ENCODE data around the gene IRS4.

Gene IRS4

GRCh38 chrX:108701633-108702032, 34.7 kb downstream of the IRS4 start:
- Histone ChIP-seq H3K4me1 (ENCODE audit: insufficient read depth, low read length, severe bottlenecking) (no peaks in the 10 kb centered on the region), H2AFZ (ENCODE audit: low read length) (no peak overlapping the region), H3F3A (ENCODE audit: insufficient read depth, low read length) (no peaks in the 10 kb centered on the region), H3K9me3 (ENCODE audit: low read length) (no peaks in the 10 kb centered on the region), H3K36me3 (ENCODE audit: insufficient read depth, low read length) (no peaks in the 10 kb centered on the region), H3K4me3 (ENCODE audit: low read depth, low read length, poor library complexity, severe bottlenecking) (no peak overlapping the region), H3K27ac (ENCODE audit: low read depth, low read length, poor library complexity, severe bottlenecking) (no peak overlapping the region), H3K27me3 (ENCODE audit: insufficient read depth, low read length) (no peaks in the 10 kb centered on the region), H4K20me1 (ENCODE audit: insufficient read depth, low read length) (no peaks in the 10 kb centered on the region), H3K79me2 (ENCODE audit: insufficient read depth, low read length) (no peaks in the 10 kb centered on the region), H3K4me2 (ENCODE audit: low read length) (no peak overlapping the region), H3K9ac (ENCODE audit: low read length) (no peak overlapping the region), H3K9me2 (ENCODE audit: low read depth, low read length) (no peaks in the 10 kb centered on the region)
- TF ChIP-seq EZH2 (IDR thresholded peaks at IDR 0.05; ENCODE audit: borderline replicate concordance, low read length) = no peak
- TF ChIP-seq, protein P1, sequence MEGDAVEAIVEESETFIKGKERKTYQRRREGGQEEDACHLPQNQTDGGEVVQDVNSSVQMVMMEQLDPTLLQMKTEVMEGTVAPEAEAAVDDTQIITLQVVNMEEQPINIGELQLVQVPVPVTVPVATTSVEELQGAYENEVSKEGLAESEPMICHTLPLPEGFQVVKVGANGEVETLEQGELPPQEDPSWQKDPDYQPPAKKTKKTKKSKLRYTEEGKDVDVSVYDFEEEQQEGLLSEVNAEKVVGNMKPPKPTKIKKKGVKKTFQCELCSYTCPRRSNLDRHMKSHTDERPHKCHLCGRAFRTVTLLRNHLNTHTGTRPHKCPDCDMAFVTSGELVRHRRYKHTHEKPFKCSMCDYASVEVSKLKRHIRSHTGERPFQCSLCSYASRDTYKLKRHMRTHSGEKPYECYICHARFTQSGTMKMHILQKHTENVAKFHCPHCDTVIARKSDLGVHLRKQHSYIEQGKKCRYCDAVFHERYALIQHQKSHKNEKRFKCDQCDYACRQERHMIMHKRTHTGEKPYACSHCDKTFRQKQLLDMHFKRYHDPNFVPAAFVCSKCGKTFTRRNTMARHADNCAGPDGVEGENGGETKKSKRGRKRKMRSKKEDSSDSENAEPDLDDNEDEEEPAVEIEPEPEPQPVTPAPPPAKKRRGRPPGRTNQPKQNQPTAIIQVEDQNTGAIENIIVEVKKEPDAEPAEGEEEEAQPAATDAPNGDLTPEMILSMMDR (IDR thresholded peaks at IDR 0.05; ENCODE audit: low read length) = no peak

GRCh38 chrX:108699368-108699767, 37.0 kb downstream of the IRS4 start:
- Histone ChIP-seq H3K27me3 (ENCODE audit: insufficient read depth, low read length) (no peaks in the 10 kb centered on the region), H3K9ac (ENCODE audit: low read length) (no peak overlapping the region), H4K20me1 (ENCODE audit: insufficient read depth, low read length) (no peaks in the 10 kb centered on the region), H3K4me1 (ENCODE audit: insufficient read depth, low read length, severe bottlenecking) (no peaks in the 10 kb centered on the region), H2AFZ (ENCODE audit: low read length) (no peak overlapping the region), H3K27ac (ENCODE audit: low read depth, low read length, poor library complexity, severe bottlenecking) (no peak overlapping the region), H3K4me2 (ENCODE audit: low read length) (no peak overlapping the region), H3K79me2 (ENCODE audit: insufficient read depth, low read length) (no peaks in the 10 kb centered on the region), H3K9me3 (ENCODE audit: low read length) (no peaks in the 10 kb centered on the region), H3K9me2 (ENCODE audit: low read depth, low read length) (no peaks in the 10 kb centered on the region), H3K4me3 (ENCODE audit: low read depth, low read length, poor library complexity, severe bottlenecking) (no peak overlapping the region), H3K36me3 (ENCODE audit: insufficient read depth, low read length) (no peaks in the 10 kb centered on the region), H3F3A (ENCODE audit: insufficient read depth, low read length) (no peaks in the 10 kb centered on the region)
- TF ChIP-seq EZH2 (IDR thresholded peaks at IDR 0.05; ENCODE audit: borderline replicate concordance, low read length) = no peak
- TF ChIP-seq, protein P1 (IDR thresholded peaks at IDR 0.05; ENCODE audit: low read length) = peak; percentile 38; the same call in 1 of the 2 replicates

- Histone ChIP-seq H3K36me3 (ENCODE audit: insufficient read depth, low read length) (no peaks in the 10 kb centered on the region), H3K9me2 (ENCODE audit: low read depth, low read length) (no peaks in the 10 kb centered on the region), H3K27me3 (ENCODE audit: insufficient read depth, low read length) (no peaks in the 10 kb centered on the region), H3K4me2 (ENCODE audit: low read length) (no peak overlapping the region), H3K4me3 (ENCODE audit: low read depth, low read length, poor library complexity, severe bottlenecking) (no peak overlapping the region), H3K9me3 (ENCODE audit: low read length) (no peaks in the 10 kb centered on the region), H3K27ac (ENCODE audit: low read depth, low read length, poor library complexity, severe bottlenecking) (no peak overlapping the region), H3K9ac (ENCODE audit: low read length) (no peak overlapping the region), H3F3A (ENCODE audit: insufficient read depth, low read length) (no peaks in the 10 kb centered on the region), H3K4me1 (ENCODE audit: insufficient read depth, low read length, severe bottlenecking) (no peaks in the 10 kb centered on the region), H4K20me1 (ENCODE audit: insufficient read depth, low read length) (no peaks in the 10 kb centered on the region), H3K79me2 (ENCODE audit: insufficient read depth, low read length) (no peaks in the 10 kb centered on the region), H2AFZ (ENCODE audit: low read length) (no peak overlapping the region)
- TF ChIP-seq EZH2 (IDR thresholded peaks at IDR 0.05; ENCODE audit: borderline replicate concordance, low read length) = no peak
- TF ChIP-seq, protein P1 (IDR thresholded peaks at IDR 0.05; ENCODE audit: low read length) = no peak
These were observed 39.7 kb downstream of the IRS4 start for GRCh38 chrX:108696690-108697089.

Measured in OCI-LY1 (cell line).